HepG2 (cell line): Measurements from ENCODE around the gene KATNB1. TPM values are rescaled to one million over a fixed set of nuclear protein-coding genes. Genes with fewer than 3 reads are reported as not detected.

Source experiments
- CBX2 ChIP-seq, 2 experiments: fragments of 200-600 bp in 1 of 2; sonication (generic); formaldehyde crosslinking in 1 of 2; IDR thresholded peaks; 2 replicates each; pipeline versions ENCODE4 v1.7.0 to v1.8.1; 2018 to 2022; ENCODE audit warnings: low read depth in 2 of 2, low read length in 1 of 2, mild to moderate bottlenecking in 1 of 2, missing genetic modification reagents in 1 of 2
- DDIT3 ChIP-seq: sonication (generic); formaldehyde crosslinking; IDR thresholded peaks from 2 replicates; pipeline ENCODE4 v1.4.0; 2020; ENCODE audit warnings: mild to moderate bottlenecking, missing genetic modification reagents
- DZIP1 ChIP-seq: sonication (generic); formaldehyde crosslinking; IDR thresholded peaks from 2 replicates; pipeline ENCODE4 v1.5.0; 2020; ENCODE audit warnings: mild to moderate bottlenecking, missing genetic modification reagents
- E2F1 ChIP-seq: sonication (generic); formaldehyde crosslinking; IDR thresholded peaks from 2 replicates; pipeline ENCODE4 v1.5.0; 2020; ENCODE audit warnings: missing genetic modification reagents
- HMG20A ChIP-seq: IDR thresholded peaks from 2 replicates; pipeline ENCODE4 v1.6.1; 2016; ENCODE audit warnings: borderline replicate concordance
- KLF13 ChIP-seq: sonication (generic); formaldehyde crosslinking; IDR thresholded peaks from 2 replicates; pipeline ENCODE4 v1.4.0; 2020; ENCODE audit warnings: mild to moderate bottlenecking, missing genetic modification reagents
- NCOA2 ChIP-seq: sonication (generic); formaldehyde crosslinking; IDR thresholded peaks from 2 replicates; pipeline ENCODE4 v1.8.0; 2022; ENCODE audit warnings: inconsistent platforms
- RARA ChIP-seq: IDR thresholded peaks from 2 replicates; pipeline ENCODE4 v1.6.1; 2016; ENCODE audit warnings: missing genetic modification reagents, missing compliant biosample characterization
- SKI ChIP-seq: fragments of 450-650 bp; IDR thresholded peaks from one replicate; pipeline ENCODE4 v1.6.1; 2018; ENCODE audit warnings: mild to moderate bottlenecking; ENCODE audit not compliant: partially characterized antibody
- SMARCC2 ChIP-seq: fragments of 450-650 bp; IDR thresholded peaks from 2 replicates; pipeline ENCODE4 v1.6.1; 2017; ENCODE audit warnings: antibody characterized with exemption, mild to moderate bottlenecking
- SRSF9 ChIP-seq: fragments of 200-400 bp; formaldehyde crosslinking; IDR thresholded peaks from 2 replicates; pipeline ENCODE4 v1.6.1; 2018; ENCODE audit warnings: borderline replicate concordance, mild to moderate bottlenecking, low read depth, low read length; ENCODE audit not compliant: insufficient read depth, poor library complexity, severe bottlenecking
- THRA ChIP-seq: sonication (generic); formaldehyde crosslinking; IDR thresholded peaks from 2 replicates; pipeline ENCODE4 v1.4.0; 2020; ENCODE audit warnings: missing genetic modification reagents, borderline replicate concordance
- ZBTB3 ChIP-seq: sonication (generic); formaldehyde crosslinking; IDR thresholded peaks from 2 replicates; pipeline ENCODE4 v1.4.0; 2020; ENCODE audit warnings: low read depth, mild to moderate bottlenecking, moderate library complexity, missing genetic modification reagents, borderline replicate concordance
- ZBTB33 ChIP-seq: sonication (generic); formaldehyde crosslinking; IDR thresholded peaks from 2 replicates; pipeline ENCODE4 v1.4.0; 2020; ENCODE audit warnings: missing genetic modification reagents
- ZMYM2 ChIP-seq: sonication (generic); formaldehyde crosslinking; IDR thresholded peaks from 2 replicates; pipeline ENCODE4 v1.8.0; 2022; ENCODE audit warnings: mild to moderate bottlenecking, missing genetic modification reagents
- ZNF572 ChIP-seq: sonication (generic); formaldehyde crosslinking; IDR thresholded peaks from 2 replicates; pipeline ENCODE4 v1.5.1; 2020; ENCODE audit warnings: mild to moderate bottlenecking, missing genetic modification reagents
- ZNF576 ChIP-seq: sonication (generic); formaldehyde crosslinking; IDR thresholded peaks from 2 replicates; pipeline ENCODE4 v1.4.0; 2020; ENCODE audit warnings: mild to moderate bottlenecking, missing genetic modification reagents
- ZNF629 ChIP-seq: sonication (generic); formaldehyde crosslinking; conservative IDR thresholded peaks from 2 replicates; pipeline ENCODE4 v1.5.0; 2020; ENCODE audit warnings: missing genetic modification reagents
- ZSCAN21 ChIP-seq: sonication (generic); formaldehyde crosslinking; IDR thresholded peaks from 2 replicates; pipeline ENCODE4 v1.8.0; 2022; ENCODE audit warnings: mild to moderate bottlenecking, missing genetic modification reagents, moderate library complexity, borderline replicate concordance
- ZSCAN29 ChIP-seq: sonication (generic); formaldehyde crosslinking; conservative IDR thresholded peaks from 2 replicates; pipeline ENCODE4 v1.4.0; 2020; ENCODE audit warnings: mild to moderate bottlenecking, missing genetic modification reagents
- polyA plus RNA-seq, 8 experiments: library from polyadenylated mRNA; depleted of rRNA in 3 of 8; stranded (reverse) in 7 of 8; unstranded in 1 of 8; fragments of >200 nt; fragmentation: Illumina TruSeq in 4 of 8; extraction: Trizol in 4 of 8; gene quantifications; 2 replicates each; pipeline versions ENCODE4 v1.2.1 to v1.2.3, GENCODE V29; 2011 to 2016; ENCODE audit warnings: low read depth in 4 of 8, missing spikeins in 1 of 8, mixed read lengths in 1 of 8; ENCODE audit not compliant: insufficient read depth in 1 of 8
- total RNA-seq, 5 experiments: library from RNA; depleted of rRNA; stranded (reverse); fragments of >200 nt; fragmentation: Illumina TruSeq; extraction: Trizol; gene quantifications; 2 replicates each; pipeline ENCODE4 v1.2.3, GENCODE V29; 2016; ENCODE audit warnings: low read depth in 1 of 5

Gene KATNB1
- total and polyA plus RNA-seq, 2 of the 13 experiments (the other 11 are each of a cell fraction or from before 2014, with no cell fraction given), result 31.5 to 43.5 TPM

GRCh38 chr16:57704011-57704904 is 31.3 kb upstream of the KATNB1 start (continued):
- TF ChIP-seq DDIT3 (CRISPR knock-in tag) (no peak), E2F1 (no peak), CBX2 (IDR thresholded peaks at IDR 0.05; ENCODE audit: low read depth, low read length) (no peak), CBX2 (CRISPR knock-in tag; IDR thresholded peaks at IDR 0.05; ENCODE audit: low read depth) (no peak), SMARCC2 (no peak), SRSF9 (no peak), ZSCAN21 (0 out of 2 replicates have a peak, but pooled peaks have one; percentile 46), DZIP1 (CRISPR knock-in tag) (no peak), NCOA2 (CRISPR knock-in tag) (peak; percentile 55), ZNF576 (CRISPR knock-in tag) (no peak), HMG20A (CRISPR knock-in tag) (0 out of 2 replicates have a peak, but pooled peaks have one; percentile 18), ZSCAN29 (peak; percentile 99), KLF13 (CRISPR knock-in tag) (no peak), ZMYM2 (CRISPR knock-in tag) (no peak), SKI (no peak), ZBTB3 (peak; percentile 52; the same call in 1 of the 2 replicates), ZNF572 (CRISPR knock-in tag) (no peak), RARA (no peak; the same call in 1 of the 2 replicates), ZBTB33 (no peak), THRA (CRISPR knock-in tag) (no peak), ZNF629 (CRISPR knock-in tag) (peak; percentile 66)
